Mesothelial cell of epicardium (in vitro differentiated cells): ENCODE results near the gene GDPD5. TPM values are rescaled to one million over a fixed set of nuclear protein-coding genes. Genes with fewer than 3 reads are reported as not detected.

Experiments
- DNase-seq, 2 experiments: peaks; one replicate each; pipeline ENCODE4 v3.0.0; 2021; ENCODE audit warnings: low spot score in 2 of 2; ENCODE audit not compliant: unreplicated experiment in 2 of 2
- H3K27ac Mint-ChIP-seq: 2 replicates; pipeline ENCODE4 v1.8.0; 2021; ENCODE audit warnings: mixed read lengths
- H3K27me3 Mint-ChIP-seq: 2 replicates; pipeline ENCODE4 v1.8.0; 2021; ENCODE audit warnings: low read depth, mixed read lengths
- H3K36me3 Mint-ChIP-seq: 2 replicates; pipeline ENCODE4 v1.8.0; 2021; ENCODE audit warnings: mixed read lengths
- H3K4me1 Mint-ChIP-seq: 2 replicates; pipeline ENCODE4 v1.8.0; 2021; ENCODE audit warnings: mixed read lengths
- H3K4me3 Mint-ChIP-seq: 2 replicates; pipeline ENCODE4 v1.8.0; 2021; ENCODE audit warnings: mild to moderate bottlenecking, moderate library complexity, mixed read lengths
- H3K9me3 Mint-ChIP-seq: 2 replicates; pipeline ENCODE4 v1.8.0; 2021; ENCODE audit warnings: mixed read lengths
- CTCF ChIP-seq: fragments of 200-600 bp; sonication (generic); IDR thresholded peaks from one replicate; pipeline ENCODE4 v1.5.0; 2021; ENCODE audit warnings: antibody characterized with exemption; ENCODE audit not compliant: unreplicated experiment
- total RNA-seq: library from RNA; stranded (reverse); gene quantifications from 3 replicates; pipeline ENCODE4 v1.2.1, GENCODE V29; 2021

Gene GDPD5
- 8.0 to 8.2 TPM (median 8.1 TPM) in 3 replicates for total RNA-seq

GRCh38 chr11:75525433-75526191, at the start of gene GDPD5:
TSS of gene GDPD5 (minus strand) at chr11:75525941. CDS start at chr11:75477735, 48,206 bp downstream.
- H3K4me3 Mint-ChIP-seq: peak within 1 kb of the TSS; percentile 81
- H3K27me3 Mint-ChIP-seq: peaks cover 40% of the 10 kb centered on the region
- H3K4me1 Mint-ChIP-seq: peaks cover 18% of the 10 kb centered on the region
- H3K36me3 Mint-ChIP-seq: no peaks in the 10 kb centered on the region
- no peaks in the 10 kb centered on the region for H3K9me3 Mint-ChIP-seq
- peak within 1 kb of the TSS; percentile 61 for H3K27ac Mint-ChIP-seq
- DNase-seq: peak; percentile 72 to 87
- no peak for TF ChIP-seq CTCF

- no peak for TF ChIP-seq CTCF
- Mint-ChIP-seq H3K9me3 (no peaks in the 10 kb centered on the region), H3K4me3 (no peak overlapping the region), H3K27ac (no peak overlapping the region), H3K36me3 (peaks cover 22% of the 10 kb centered on the region), H3K4me1 (peaks cover 13% of the 10 kb centered on the region), H3K27me3 (no peaks in the 10 kb centered on the region)
- DNase-seq: no peak
Measured at GRCh38 chr11:75574698-75575602, 49.2 kb upstream of the GDPD5 start.

- DNase-seq: no peak
- TF ChIP-seq CTCF: no peak
- Mint-ChIP-seq H3K27ac (no peak overlapping the region), H3K4me3 (no peak overlapping the region), H3K4me1 (peaks cover 8% of the 10 kb centered on the region), H3K9me3 (no peaks in the 10 kb centered on the region), H3K36me3 (peaks cover 34% of the 10 kb centered on the region), H3K27me3 (no peaks in the 10 kb centered on the region)
Measured at GRCh38 chr11:75572744-75573143, 47.0 kb upstream of the GDPD5 start.

- no peak for DNase-seq
- Mint-ChIP-seq H3K27ac (no peak overlapping the region), H3K27me3 (no peaks in the 10 kb centered on the region), H3K9me3 (no peaks in the 10 kb centered on the region), H3K4me1 (peaks cover 6% of the 10 kb centered on the region), H3K4me3 (no peak overlapping the region), H3K36me3 (peaks cover 36% of the 10 kb centered on the region)
- no peak for TF ChIP-seq CTCF
Measured at GRCh38 chr11:75571625-75572024, 45.9 kb upstream of the GDPD5 start.

DNA sequence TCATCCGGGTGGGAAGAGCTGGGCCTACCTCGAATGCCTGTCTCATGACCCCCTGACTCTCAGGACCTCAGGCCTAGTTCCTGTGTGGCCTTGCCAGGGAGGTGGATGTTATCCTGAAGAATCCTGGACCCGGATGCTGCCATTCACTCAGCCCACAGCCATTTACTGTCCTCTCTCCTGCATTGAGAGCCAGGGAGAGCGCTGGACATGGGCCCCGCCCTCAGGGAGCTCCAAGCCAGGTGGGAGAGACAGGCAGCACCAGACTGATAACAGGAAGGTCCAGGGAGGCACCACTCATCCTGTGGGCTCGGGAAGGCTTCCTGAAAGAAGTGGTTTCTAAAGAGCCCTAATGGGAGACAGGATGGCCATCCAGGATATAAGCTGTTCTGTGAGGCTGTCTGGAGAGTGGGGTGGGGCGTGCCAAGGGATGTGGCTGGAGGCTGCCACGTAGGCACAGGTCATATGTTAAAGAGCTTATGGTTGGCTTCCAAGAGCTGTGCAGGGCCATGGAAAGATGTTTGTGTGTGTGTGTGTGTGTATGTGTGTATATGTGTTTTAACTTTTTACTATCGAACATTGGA, 44.9 kb upstream of the GDPD5 start:
- Mint-ChIP-seq H3K36me3 (peaks cover 40% of the 10 kb centered on the region), H3K4me3 (no peak overlapping the region), H3K27ac (no peak overlapping the region), H3K4me1 (peaks cover 4% of the 10 kb centered on the region), H3K27me3 (no peaks in the 10 kb centered on the region), H3K9me3 (no peaks in the 10 kb centered on the region)
- no peak for DNase-seq
- TF ChIP-seq CTCF: no peak
